GM12864 (cell line): ENCODE results near the gene EXD2.

Experiments used
- DNase-seq: peaks from one replicate; pipeline ENCODE4 v3.0.0-alpha.2; 2011; ENCODE audit warnings: low read depth
- H3K4me3 ChIP-seq: 2 replicates; pipeline ENCODE4 v1.5.1; 2011; ENCODE audit warnings: mild to moderate bottlenecking, low read depth, low read length, control low read depth
- TF ChIP-seq, protein P1 (sequence below): IDR thresholded peaks from 2 replicates; pipeline ENCODE4 v1.5.1; 2011; ENCODE audit warnings: low read depth, mild to moderate bottlenecking, moderate library complexity, low read length, control low read depth, inconsistent platforms; ENCODE audit errors: missing control alignments

The EXD2 gene

DNA sequence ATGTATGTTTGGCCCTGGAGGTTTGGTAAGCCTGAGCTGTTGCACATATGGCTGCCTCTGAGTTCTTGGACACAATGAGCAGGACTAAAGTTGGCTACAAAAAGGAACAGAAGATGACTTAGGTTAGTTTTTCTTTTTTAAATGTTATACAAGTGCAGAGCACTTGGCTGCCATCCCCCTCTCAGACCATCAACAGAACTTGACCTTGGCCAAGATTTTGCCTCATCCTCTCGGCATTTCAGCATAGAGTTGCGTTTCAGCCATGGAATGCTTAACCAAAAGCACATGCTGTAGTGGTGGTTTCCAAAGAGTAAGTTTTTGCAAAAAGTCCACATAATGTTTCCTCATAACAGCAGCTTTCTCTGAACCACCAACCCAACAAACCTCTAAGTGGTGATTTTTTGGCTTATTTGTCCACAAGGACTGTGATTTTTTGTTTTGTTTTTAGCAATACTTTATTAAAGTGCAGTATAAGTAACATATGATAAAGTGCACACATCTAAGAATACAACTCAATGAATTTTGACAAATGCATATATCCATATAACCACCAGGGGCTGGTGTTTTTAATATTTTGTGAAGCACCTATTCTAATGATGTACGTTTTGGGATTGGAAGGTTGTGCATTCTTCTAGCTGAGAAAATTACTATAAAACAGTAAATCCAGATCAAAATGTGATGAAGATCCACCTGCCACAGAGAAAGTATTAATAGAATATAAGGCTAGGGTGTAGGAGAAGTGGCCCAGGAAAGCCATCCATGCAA, 56.6 kb downstream of the EXD2 start:
- DNase-seq, result no peak
- no peak overlapping the region for H3K4me3 ChIP-seq
- TF ChIP-seq, protein P1, sequence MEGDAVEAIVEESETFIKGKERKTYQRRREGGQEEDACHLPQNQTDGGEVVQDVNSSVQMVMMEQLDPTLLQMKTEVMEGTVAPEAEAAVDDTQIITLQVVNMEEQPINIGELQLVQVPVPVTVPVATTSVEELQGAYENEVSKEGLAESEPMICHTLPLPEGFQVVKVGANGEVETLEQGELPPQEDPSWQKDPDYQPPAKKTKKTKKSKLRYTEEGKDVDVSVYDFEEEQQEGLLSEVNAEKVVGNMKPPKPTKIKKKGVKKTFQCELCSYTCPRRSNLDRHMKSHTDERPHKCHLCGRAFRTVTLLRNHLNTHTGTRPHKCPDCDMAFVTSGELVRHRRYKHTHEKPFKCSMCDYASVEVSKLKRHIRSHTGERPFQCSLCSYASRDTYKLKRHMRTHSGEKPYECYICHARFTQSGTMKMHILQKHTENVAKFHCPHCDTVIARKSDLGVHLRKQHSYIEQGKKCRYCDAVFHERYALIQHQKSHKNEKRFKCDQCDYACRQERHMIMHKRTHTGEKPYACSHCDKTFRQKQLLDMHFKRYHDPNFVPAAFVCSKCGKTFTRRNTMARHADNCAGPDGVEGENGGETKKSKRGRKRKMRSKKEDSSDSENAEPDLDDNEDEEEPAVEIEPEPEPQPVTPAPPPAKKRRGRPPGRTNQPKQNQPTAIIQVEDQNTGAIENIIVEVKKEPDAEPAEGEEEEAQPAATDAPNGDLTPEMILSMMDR, result peak; percentile 25

DNA sequence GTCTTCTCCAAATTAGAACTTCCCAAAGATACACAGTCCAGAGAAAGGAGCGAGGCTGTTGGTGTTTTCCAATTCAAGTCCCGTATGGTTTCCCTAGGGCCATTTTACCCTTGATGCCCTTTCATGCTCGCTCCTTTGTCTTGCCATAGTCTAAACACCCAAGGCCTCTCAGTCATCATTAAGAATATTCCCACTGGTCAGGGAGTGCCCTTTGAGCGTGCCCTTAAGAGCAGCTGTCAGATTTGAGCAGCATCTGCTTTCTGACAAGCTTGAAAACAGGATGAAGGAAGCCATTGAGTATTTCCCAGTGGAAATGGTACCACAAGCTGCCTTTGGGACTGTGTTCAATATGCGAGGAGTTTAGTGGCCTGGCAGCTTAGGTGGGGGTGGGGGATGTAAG, 58.3 kb downstream of the EXD2 start:
- H3K4me3 ChIP-seq, result no peak overlapping the region
- TF ChIP-seq, protein P1, result no peak
- no peak for DNase-seq

DNA sequence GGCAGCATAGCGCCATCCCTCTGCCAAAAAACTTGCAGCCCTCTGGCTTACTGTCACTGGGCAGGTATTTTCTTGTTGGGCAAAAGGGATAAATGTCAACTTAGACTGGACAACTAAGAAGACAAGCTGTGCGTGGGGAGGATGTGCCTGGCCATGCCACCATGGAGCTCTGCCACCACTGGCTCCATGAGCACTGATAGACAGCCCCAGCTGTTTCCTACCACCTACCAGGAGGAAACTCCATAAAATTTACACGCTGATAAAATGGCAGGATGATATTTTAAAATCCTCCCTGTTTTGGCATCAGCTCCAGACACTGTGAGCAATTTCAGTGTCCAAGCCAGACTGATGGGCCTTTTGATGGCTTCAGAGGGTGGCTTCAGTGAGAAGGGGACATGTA, 61.6 kb downstream of the EXD2 start:
- H3K4me3 ChIP-seq, result no peak overlapping the region
- no peak for DNase-seq
- TF ChIP-seq, protein P1, result no peak

DNA sequence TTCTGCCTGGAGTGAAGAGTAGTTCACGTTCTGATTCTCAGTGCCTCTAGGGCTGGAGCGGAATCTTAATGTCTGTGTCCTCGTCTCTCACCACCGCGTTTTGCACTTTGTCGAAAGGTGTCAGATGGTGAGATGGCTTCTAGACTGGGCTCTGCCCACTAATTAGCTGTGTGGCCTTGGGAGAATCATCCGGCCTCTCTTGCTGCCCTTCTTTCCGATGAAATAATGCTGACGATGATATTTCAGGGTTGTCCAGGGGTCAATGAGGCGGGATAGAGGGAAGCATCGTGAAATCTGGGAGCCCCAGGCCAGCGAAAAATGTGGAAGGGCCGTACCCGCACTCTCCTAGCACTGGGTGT, 67.8 kb downstream of the EXD2 start:
- TF ChIP-seq, protein P1, result no peak
- no peak for DNase-seq
- no peak overlapping the region for H3K4me3 ChIP-seq

DNA sequence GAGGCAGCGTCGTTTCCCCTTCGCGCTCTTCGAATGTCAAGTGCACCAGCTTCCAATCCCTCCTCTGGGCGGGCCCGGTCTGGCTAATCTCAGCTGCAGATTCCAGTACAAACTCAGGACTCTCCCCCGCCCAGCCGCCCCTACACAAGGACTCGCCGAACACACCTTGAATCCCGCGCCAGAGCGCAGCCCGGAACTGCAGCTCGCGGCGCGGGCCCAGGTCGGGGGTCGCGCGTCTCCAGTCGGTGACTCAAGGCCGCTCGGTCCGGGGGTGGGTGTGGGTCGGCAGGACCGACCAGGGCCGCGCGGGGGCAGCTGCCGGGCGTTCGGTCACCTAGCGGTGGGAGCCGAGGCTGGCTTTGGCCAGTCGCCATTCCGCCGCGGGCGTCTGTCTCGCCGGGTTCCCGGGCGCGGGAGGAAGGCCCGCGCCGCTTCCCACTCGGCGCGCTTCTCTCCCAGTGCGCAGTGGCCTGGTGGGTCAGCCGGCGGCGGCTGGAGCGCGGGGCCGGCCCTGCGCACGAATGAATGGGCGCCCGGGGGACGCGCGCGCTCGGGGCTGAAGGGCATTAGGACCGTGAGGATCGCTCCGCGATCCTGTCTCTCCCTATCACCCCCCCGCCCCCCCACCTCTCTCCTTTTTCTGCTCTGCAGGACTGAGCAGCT, 68.4 kb downstream of the EXD2 start, which contains the start of gene GALNT16:
Gene GALNT16, plus strand, starts transcription at position 632 of the 663 bp plus-strand sequence. CDS start 133 bp downstream, outside the sequence.
- peak within 1 kb of the TSS; percentile 17; the same call in 1 of the 2 replicates for H3K4me3 ChIP-seq
- TF ChIP-seq, protein P1, result no peak
- DNase-seq, result no peak

DNA sequence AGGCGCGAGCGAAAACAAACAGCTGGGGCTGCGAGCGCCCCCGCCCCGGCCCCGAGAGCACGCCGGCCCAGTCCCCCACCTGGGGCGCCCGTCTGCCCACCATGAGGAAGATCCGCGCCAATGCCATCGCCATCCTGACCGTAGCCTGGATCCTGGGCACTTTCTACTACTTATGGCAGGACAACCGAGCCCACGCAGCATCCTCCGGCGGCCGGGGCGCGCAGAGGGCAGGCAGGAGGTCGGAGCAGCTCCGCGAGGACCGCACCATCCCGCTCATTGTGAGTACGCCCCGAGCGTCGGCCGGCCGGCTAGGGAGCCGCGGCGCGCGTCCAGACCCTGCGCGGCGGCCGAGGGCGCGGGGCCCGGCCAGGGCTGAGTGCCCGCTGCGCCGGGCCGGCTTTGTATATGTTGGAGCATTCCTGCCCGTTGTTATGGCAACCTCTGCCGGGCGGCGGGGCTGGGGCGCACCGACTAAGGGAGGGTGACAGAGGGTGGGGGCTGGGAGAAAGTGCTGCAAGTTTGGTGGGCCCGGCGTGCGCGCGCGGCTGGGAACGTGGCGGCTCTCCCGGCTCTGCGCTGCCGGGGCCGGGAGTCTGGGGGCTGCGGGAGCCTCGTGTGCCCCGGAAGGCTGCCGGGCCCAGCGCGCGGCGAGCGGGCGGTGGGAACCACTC, 69.0 kb downstream of the EXD2 start:
- peak overlapping the region; percentile 17; the same call in 1 of the 2 replicates for H3K4me3 ChIP-seq
- TF ChIP-seq, protein P1, result no peak
- DNase-seq, result no peak
